HepG2 (cell line): ENCODE measurements around the gene ADAMTS17.

Source experiments
- AFF4 ChIP-seq: sonication (generic); formaldehyde crosslinking; IDR thresholded peaks from 2 replicates; pipeline ENCODE4 v1.4.0; 2020; ENCODE audit warnings: missing genetic modification reagents
- ARID3A ChIP-seq: IDR thresholded peaks from 2 replicates; pipeline ENCODE4 v1.6.1; 2012; ENCODE audit warnings: low read depth, low read length, improper control_type of control experiment
- EZH2 ChIP-seq: conservative IDR thresholded peaks from 2 replicates; pipeline ENCODE4 v1.6.1; 2012; ENCODE audit warnings: mild to moderate bottlenecking, low read depth, low read length, moderate library complexity
- HIVEP1 ChIP-seq: sonication (generic); formaldehyde crosslinking; IDR thresholded peaks from 2 replicates; pipeline ENCODE4 v1.4.0; 2020; ENCODE audit warnings: mild to moderate bottlenecking, missing genetic modification reagents
- KDM5B ChIP-seq: sonication (generic); formaldehyde crosslinking; IDR thresholded peaks from 2 replicates; pipeline ENCODE4 v1.4.0; 2020; ENCODE audit warnings: missing genetic modification reagents, mild to moderate bottlenecking, borderline replicate concordance
- MIER3 ChIP-seq: IDR thresholded peaks from 2 replicates; pipeline ENCODE4 v1.6.1; 2016; ENCODE audit warnings: missing compliant biosample characterization, borderline replicate concordance
- PATZ1 ChIP-seq: sonication (generic); formaldehyde crosslinking; IDR thresholded peaks from 2 replicates; pipeline ENCODE4 v1.4.0; 2020; ENCODE audit warnings: missing genetic modification reagents
- PITX1 ChIP-seq: sonication (generic); formaldehyde crosslinking; IDR thresholded peaks from 2 replicates; pipeline ENCODE4 v1.5.1; 2020; ENCODE audit warnings: mild to moderate bottlenecking, missing genetic modification reagents
- YEATS2 ChIP-seq: sonication (generic); formaldehyde crosslinking; IDR thresholded peaks from 2 replicates; pipeline ENCODE4 v1.4.0; 2020; ENCODE audit warnings: missing genetic modification reagents, borderline replicate concordance
- ZNF263 ChIP-seq: sonication (generic); formaldehyde crosslinking; IDR thresholded peaks from 2 replicates; pipeline ENCODE4 v1.4.0; 2020; ENCODE audit warnings: missing genetic modification reagents
- TF ChIP-seq, protein P1 (sequence below): sonication (generic); formaldehyde crosslinking; IDR thresholded peaks from 2 replicates; pipeline ENCODE4 v1.5.0; 2020; ENCODE audit warnings: mild to moderate bottlenecking, missing genetic modification reagents, moderate library complexity

DNA sequence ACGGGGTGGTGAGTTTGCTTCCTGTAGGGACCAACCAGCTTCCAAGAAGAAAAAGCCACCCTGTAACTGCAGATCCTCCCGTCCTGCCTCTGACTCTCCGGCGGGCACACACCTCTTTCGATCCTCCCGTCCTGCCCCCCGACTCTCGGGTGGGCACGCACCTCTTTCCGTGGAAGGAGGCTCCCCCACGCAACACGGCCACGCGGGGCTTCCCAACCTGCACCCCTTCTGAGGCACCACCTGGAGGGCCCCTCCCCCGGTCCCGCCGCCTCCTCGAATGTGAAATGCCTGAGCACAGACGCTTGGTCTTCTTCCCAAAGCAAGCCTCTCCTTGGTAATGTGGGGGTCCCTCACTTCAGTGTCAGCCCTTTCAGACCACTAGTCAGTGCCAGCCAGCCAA lies 7.3 kb downstream of the ADAMTS17 start:
- TF ChIP-seq MIER3 (CRISPR knock-in tag), result no peak
- no peak for TF ChIP-seq ZNF263 (CRISPR knock-in tag)
- TF ChIP-seq KDM5B (CRISPR knock-in tag), result no peak
- no peak for TF ChIP-seq HIVEP1
- TF ChIP-seq ARID3A, result no peak
- TF ChIP-seq, protein P1, sequence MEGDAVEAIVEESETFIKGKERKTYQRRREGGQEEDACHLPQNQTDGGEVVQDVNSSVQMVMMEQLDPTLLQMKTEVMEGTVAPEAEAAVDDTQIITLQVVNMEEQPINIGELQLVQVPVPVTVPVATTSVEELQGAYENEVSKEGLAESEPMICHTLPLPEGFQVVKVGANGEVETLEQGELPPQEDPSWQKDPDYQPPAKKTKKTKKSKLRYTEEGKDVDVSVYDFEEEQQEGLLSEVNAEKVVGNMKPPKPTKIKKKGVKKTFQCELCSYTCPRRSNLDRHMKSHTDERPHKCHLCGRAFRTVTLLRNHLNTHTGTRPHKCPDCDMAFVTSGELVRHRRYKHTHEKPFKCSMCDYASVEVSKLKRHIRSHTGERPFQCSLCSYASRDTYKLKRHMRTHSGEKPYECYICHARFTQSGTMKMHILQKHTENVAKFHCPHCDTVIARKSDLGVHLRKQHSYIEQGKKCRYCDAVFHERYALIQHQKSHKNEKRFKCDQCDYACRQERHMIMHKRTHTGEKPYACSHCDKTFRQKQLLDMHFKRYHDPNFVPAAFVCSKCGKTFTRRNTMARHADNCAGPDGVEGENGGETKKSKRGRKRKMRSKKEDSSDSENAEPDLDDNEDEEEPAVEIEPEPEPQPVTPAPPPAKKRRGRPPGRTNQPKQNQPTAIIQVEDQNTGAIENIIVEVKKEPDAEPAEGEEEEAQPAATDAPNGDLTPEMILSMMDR (CRISPR knock-in tag), result no peak
- no peak for TF ChIP-seq EZH2
- no peak for TF ChIP-seq PITX1 (CRISPR knock-in tag)
- TF ChIP-seq PATZ1 (CRISPR knock-in tag), result no peak
- TF ChIP-seq YEATS2 (CRISPR knock-in tag), result no peak
- TF ChIP-seq AFF4 (CRISPR knock-in tag), result no peak
